B cell (primary cell): Measurements from ENCODE around the gene KCNH6. TPM values are rescaled to one million over a fixed set of nuclear protein-coding genes. Genes with fewer than 3 reads are reported as not detected.

Experiments
- ATAC-seq: fragments of 200-7000 bp; cut with Tn5 transposase; one replicate; pipeline ENCODE4 v1.10.0; 2021; ENCODE audit warnings: low read depth, mild to moderate bottlenecking, moderate number of reproducible peaks, moderate library complexity
- CTCF ChIA-PET: fragments of 350-600 bp; sonication (Branson Sonifier 250); formaldehyde crosslinking; loops from one replicate; lab custom pipeline; 2021; ENCODE audit warnings: antibody characterized with exemption, inconsistent platforms; lab: Charles Lee
- POLR2A ChIA-PET: fragments of 350-600 bp; sonication (Branson Sonifier 250); formaldehyde crosslinking; loops from one replicate; lab custom pipeline; 2021; ENCODE audit warnings: antibody characterized with exemption; lab: Charles Lee
- DNase-seq: peaks from one replicate; pipeline ENCODE4 v3.0.0; 2013
- H2AFZ ChIP-seq: 2 replicates; pipeline ENCODE4 v1.6.1; 2012; ENCODE audit warnings: mild to moderate bottlenecking, low read depth, low read length; ENCODE audit not compliant: insufficient read depth, poor library complexity, severe bottlenecking
- H3K27ac ChIP-seq, 2 donors: 1 replicate in 1 of 2; 2 replicates in 1 of 2; pipeline ENCODE4 v1.5.1; 2012 to 2013; ENCODE audit warnings: low read length in 2 of 2, mild to moderate bottlenecking in 2 of 2, moderate library complexity in 1 of 2
- H3K27me3 ChIP-seq, 4 experiments: fragments of 200-600 bp in 1 of 4; sonication (generic) in 1 of 4; replicated peaks in 1 of 4; 1 replicate in 2 of 4; 2 replicates in 2 of 4; pipeline versions ENCODE4 v1.6.1 to v1.7.0; 2013 to 2016; ENCODE audit warnings: low read length in 3 of 4, mild to moderate bottlenecking in 2 of 4, mixed read lengths in 1 of 4, moderate library complexity in 1 of 4; ENCODE audit not compliant: insufficient read depth in 4 of 4, control insufficient read depth in 3 of 4; ENCODE audit errors: control extremely low read depth in 1 of 4
- H3K36me3 ChIP-seq, 2 experiments: replicated peaks in 1 of 2; 1 replicate in 1 of 2; 2 replicates in 1 of 2; pipeline versions ENCODE4 v1.6.1 to v1.7.1; 2013; ENCODE audit warnings: low read length in 1 of 2; ENCODE audit not compliant: insufficient read depth in 2 of 2, control insufficient read depth in 1 of 2; ENCODE audit errors: control extremely low read depth in 1 of 2, extremely low read depth in 1 of 2
- H3K4me1 ChIP-seq, 2 donors: fragments of 200-600 bp in 1 of 2; sonication (generic) in 1 of 2; 1 replicate in 1 of 2; 2 replicates in 1 of 2; pipeline versions ENCODE4 v1.5.1 to v1.6.1; 2013 to 2017; ENCODE audit warnings: low read length in 2 of 2; ENCODE audit not compliant: control insufficient read depth in 2 of 2, insufficient read depth in 2 of 2
- H3K4me2 ChIP-seq: replicated peaks from 2 replicates; pipeline ENCODE3; 2012; ENCODE audit warnings: mild to moderate bottlenecking, low read depth, low read length; ENCODE audit not compliant: poor library complexity, severe bottlenecking
- H3K4me3 ChIP-seq, 5 experiments: fragments of 200-600 bp in 1 of 5; sonication (generic) in 1 of 5; 1 replicate in 3 of 5; 2 replicates in 2 of 5; pipeline versions ENCODE4 v1.5.1 to v1.7.0; 2011 to 2016; ENCODE audit warnings: low read length in 4 of 5, mild to moderate bottlenecking in 4 of 5, low read depth in 2 of 5, control low read depth in 1 of 5, moderate library complexity in 1 of 5; ENCODE audit not compliant: insufficient read depth in 1 of 5; ENCODE audit errors: control extremely low read depth in 1 of 5, extremely low read depth in 1 of 5
- H3K79me2 ChIP-seq: fragments of 200-600 bp; sonication (generic); one replicate; pipeline ENCODE4 v1.6.0; 2016; ENCODE audit warnings: low read length; ENCODE audit not compliant: control insufficient read depth, insufficient read depth
- H3K9ac ChIP-seq: fragments of 200-600 bp; sonication (generic); 2 replicates; pipeline ENCODE4 v1.6.1; 2017; ENCODE audit warnings: mild to moderate bottlenecking, low read length, moderate library complexity
- H3K9me3 ChIP-seq, 3 donors: one replicate each; pipeline versions ENCODE4 v1.6.1 to v1.7.1; 2013; ENCODE audit warnings: low read length in 2 of 3; ENCODE audit not compliant: control insufficient read depth in 2 of 3, insufficient read depth in 1 of 3; ENCODE audit errors: control extremely low read depth in 1 of 3
- H4K20me1 ChIP-seq: 2 replicates; pipeline ENCODE4 v1.6.0; 2012; ENCODE audit warnings: mild to moderate bottlenecking, low read length; ENCODE audit not compliant: insufficient read depth, control insufficient read depth, poor library complexity, severe bottlenecking
- H3K27ac Mint-ChIP-seq: one replicate; pipeline ENCODE4 v1.8.0; 2021; ENCODE audit warnings: mixed read lengths
- H3K27me3 Mint-ChIP-seq: one replicate; pipeline ENCODE4 v1.8.0; 2021; ENCODE audit warnings: mixed read lengths
- H3K4me1 Mint-ChIP-seq: one replicate; pipeline ENCODE4 v1.8.0; 2021; ENCODE audit warnings: mixed read lengths
- H3K4me3 Mint-ChIP-seq: one replicate; pipeline ENCODE4 v1.8.0; 2021; ENCODE audit warnings: mixed read lengths
- H3K9me3 Mint-ChIP-seq: one replicate; pipeline ENCODE4 v1.8.0; 2022; ENCODE audit warnings: mixed read lengths; ENCODE audit not compliant: insufficient read depth
- CTCF ChIP-seq: fragments of 200-600 bp; IDR thresholded peaks from one replicate; pipeline ENCODE4 v1.8.0; 2022; ENCODE audit warnings: antibody characterized with exemption, mild to moderate bottlenecking
- EZH2 ChIP-seq: IDR thresholded peaks from 2 replicates; pipeline ENCODE4 v1.6.1; 2012; ENCODE audit warnings: borderline replicate concordance, low read depth, mild to moderate bottlenecking, moderate library complexity, low read length; ENCODE audit not compliant: insufficient read depth, poor library complexity, severe bottlenecking
- WGBS: methylation state at CpG from one replicate; pipeline ENCODE4 v1.1.5; 2013; ENCODE audit warnings: missing lambda C conversion rate; ENCODE audit not compliant: insufficient coverage; 5-methylcytosine and 5-hydroxymethylcytosine counted together
- intact Hi-C: fragments of 100-400 bp; cut with micrococcal nuclease; formaldehyde crosslinking; loops from one replicate; pipeline ENCODE4 v1.10.0; 2022
- polyA plus RNA-seq: library from polyadenylated mRNA; depleted of rRNA; stranded (reverse); fragments of >200 nt; gene quantifications from 2 replicates; pipeline ENCODE4 v1.2.3, GENCODE V29; 2012
- total RNA-seq, 2 donors: library from RNA; stranded (reverse); fragments of 120-200 nt in 1 of 2; gene quantifications; 1 replicate in 1 of 2; 2 replicates in 1 of 2; pipeline versions ENCODE4 v1.2.3 to v1.2.4, GENCODE V29; 2013 to 2022

KCNH6 gene
- total and polyA plus RNA-seq, 2 donors (not counting 1 experiment from before 2014, with no cell fraction given) = not detected

- DNase-seq (no peak), ATAC-seq (no peak)
- POLR2A ChIA-PET = interaction anchor here (0.6 kb wide), 1 partner anchor 144 kb away, joined by 3 read pairs; no protein-coding TSS in a partner anchor
- H3K27ac Mint-ChIP-seq = no peak overlapping the region
- H3K4me2 ChIP-seq = no peak overlapping the region
- no peak for TF ChIP-seq CTCF
- TF ChIP-seq EZH2 = no peak
- H2AFZ ChIP-seq = no peak overlapping the region
- peaks cover 83% of the 10 kb centered on the region for H4K20me1 ChIP-seq
- no peak overlapping the region for H3K27ac ChIP-seq
- intact Hi-C loops = no loop called here
- no peak overlapping the region for H3K4me3 ChIP-seq
- no peaks in the 10 kb centered on the region for H3K27me3 Mint-ChIP-seq
- no CpG with 5 or more reads among the region's 2 CpGs for WGBS
- H3K4me3 Mint-ChIP-seq = no peak overlapping the region
- H3K27me3 ChIP-seq = no peaks in the 10 kb centered on the region
- H3K79me2 ChIP-seq = peaks cover 85% of the 10 kb centered on the region
- CTCF ChIA-PET = no interaction called here
- no peaks in the 10 kb centered on the region for H3K9me3 ChIP-seq
- peaks cover 0 to 4% of the 10 kb centered on the region in 2 donors for H3K4me1 ChIP-seq
- peaks cover 1 to 10% of the 10 kb centered on the region in 2 experiments for H3K36me3 ChIP-seq
- H3K4me1 Mint-ChIP-seq = peaks cover 41% of the 10 kb centered on the region
- H3K9ac ChIP-seq = no peak overlapping the region
- H3K9me3 Mint-ChIP-seq = no peaks in the 10 kb centered on the region
These were observed 40.2 kb downstream of the KCNH6 start for GRCh38 chr17:63563339-63563738.

- Histone ChIP-seq H3K4me2 (no peak overlapping the region), H3K4me1 (peaks cover 0 to 4% of the 10 kb centered on the region in 2 donors), H3K36me3 (peaks cover 1 to 18% of the 10 kb centered on the region in 2 experiments), H3K4me3 (no peak overlapping the region), H3K27ac (no peak overlapping the region), H3K79me2 (peaks cover 88% of the 10 kb centered on the region), H2AFZ (no peak overlapping the region), H3K9me3 (no peaks in the 10 kb centered on the region), H3K9ac (no peak overlapping the region), H4K20me1 (peaks cover 86% of the 10 kb centered on the region), H3K27me3 (no peaks in the 10 kb centered on the region)
- 100% methylated on average over 2 of the region's 5 CpGs for WGBS
- CTCF ChIA-PET = interaction anchor here (1.3 kb wide), 1 partner anchor 158 kb away, joined by 4 read pairs; no protein-coding TSS in a partner anchor
- Mint-ChIP-seq H3K4me1 (peaks cover 46% of the 10 kb centered on the region), H3K27me3 (no peaks in the 10 kb centered on the region), H3K9me3 (no peaks in the 10 kb centered on the region), H3K27ac (no peak overlapping the region), H3K4me3 (no peak overlapping the region)
- POLR2A ChIA-PET = no interaction called here
- DNase-seq = no peak
- TF ChIP-seq CTCF = no peak
- no peak for TF ChIP-seq EZH2
- no peak for ATAC-seq
- intact Hi-C loops = no loop called here
These were observed 41.4 kb downstream of the KCNH6 start for GRCh38 chr17:63564562-63564961.
